ENCODE results near the gene TUBA1A.
"Not testable (repeated sequence)": the region's sequence is repeated elsewhere in the genome, so short reads cannot be mapped to it uniquely, and the experiment has no call there.

TUBA1A gene

GRCh38 chr12:49188916-49189367, at the start of gene TUBA1A:
Gene TUBA1A (minus strand): TSS chr12:49189080. CDS start chr12:49188979, 101 bp downstream.
- DNase-seq (ENCODE audit: low spot score): peak; percentile 98

DNA sequence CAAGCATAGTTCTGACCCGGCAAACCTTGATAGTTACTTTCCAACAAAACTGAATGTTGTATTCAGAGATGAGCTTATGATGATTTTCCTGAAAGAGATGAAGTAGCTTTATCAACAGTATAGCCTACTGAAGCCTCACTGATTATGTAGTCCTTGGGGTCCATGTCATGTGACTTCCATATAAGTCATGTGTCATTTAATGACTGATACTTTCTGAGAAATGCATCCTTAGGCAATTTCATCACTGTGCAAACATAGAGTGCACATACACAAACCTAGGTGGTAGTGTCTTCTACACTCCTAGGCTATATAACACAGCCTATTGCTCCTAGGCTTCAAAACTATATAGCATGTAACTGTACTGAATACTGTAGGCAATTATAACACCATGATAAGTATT, 47.5 kb upstream of the TUBA1A start:
- DNase-seq (ENCODE audit: low spot score): no peak

- no peak for DNase-seq (ENCODE audit: low spot score)
Observed at GRCh38 chr12:49233842-49234526, 45.1 kb upstream of the TUBA1A start.

GRCh38 chr12:49232940-49233841, 44.3 kb upstream of the TUBA1A start:
- DNase-seq (ENCODE audit: low spot score): no peak

GRCh38 chr12:49231878-49232655, 43.2 kb upstream of the TUBA1A start:
- no peak for DNase-seq (ENCODE audit: low spot score)

DNA sequence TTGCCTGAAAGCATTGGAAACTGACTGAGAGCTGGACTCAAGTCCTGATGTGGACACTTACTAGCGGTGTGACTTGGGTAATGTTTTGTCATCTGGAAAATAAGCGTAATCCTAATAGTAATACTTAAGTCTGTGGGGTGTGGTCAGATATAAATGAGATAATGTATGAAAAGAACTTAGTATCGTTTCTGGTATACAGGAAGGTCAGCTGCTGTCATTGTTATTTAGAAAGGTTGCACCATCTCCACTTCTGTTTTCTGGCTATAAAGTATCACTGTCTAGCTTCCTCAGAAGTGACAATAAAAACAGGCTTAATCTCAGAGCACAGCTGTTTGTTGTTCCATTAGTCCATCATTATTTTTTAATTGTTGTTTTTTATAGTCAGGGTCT, 41.9 kb upstream of the TUBA1A start:
- no peak for DNase-seq (ENCODE audit: low spot score)

- DNase-seq (ENCODE audit: low spot score): no peak
Observed at GRCh38 chr12:49230176-49230804, 41.4 kb upstream of the TUBA1A start.

DNA sequence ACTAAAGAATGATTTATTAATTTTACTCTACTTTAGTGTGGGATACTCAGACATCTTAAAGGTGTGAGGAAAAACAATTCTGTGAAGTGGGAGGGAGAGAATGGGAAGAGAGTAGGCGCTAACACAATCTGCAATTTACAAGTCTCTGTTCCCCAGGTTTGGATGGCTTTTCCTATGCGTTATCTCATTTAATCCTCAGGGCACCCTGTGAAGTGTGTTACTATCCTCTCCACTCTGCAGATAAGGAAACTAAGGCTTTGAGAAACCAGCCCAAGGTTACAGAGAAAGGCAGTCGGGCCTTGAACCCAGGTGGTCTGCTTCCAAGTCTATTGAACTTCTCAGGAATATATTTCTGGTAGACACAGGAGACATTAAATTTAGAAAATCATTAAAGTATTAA, 39.8 kb upstream of the TUBA1A start:
- no peak for DNase-seq (ENCODE audit: low spot score)

DNA sequence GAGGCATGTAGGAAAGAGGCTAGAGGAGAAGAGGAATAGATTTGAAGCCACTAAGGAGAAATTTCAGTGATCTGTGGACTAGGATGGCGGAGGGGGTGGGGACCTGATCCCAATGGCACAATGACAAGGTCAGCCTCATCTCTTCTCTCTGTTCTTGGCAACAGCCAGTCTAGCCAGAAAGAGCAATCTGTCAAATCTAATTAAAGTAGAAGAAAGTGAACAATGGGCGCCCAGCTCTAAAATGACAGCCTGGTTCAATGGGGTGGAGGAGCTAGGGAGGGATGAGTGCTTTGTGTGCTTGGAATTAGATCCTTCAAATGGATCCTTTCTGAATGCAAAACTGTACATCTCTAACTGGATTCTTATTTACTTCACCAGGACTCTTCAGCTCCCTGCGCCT, 38.8 kb upstream of the TUBA1A start:
- no peak for DNase-seq (ENCODE audit: low spot score)

GRCh38 chr12:49225576-49226166, 36.8 kb upstream of the TUBA1A start:
- no peak for DNase-seq (ENCODE audit: low spot score)

DNA sequence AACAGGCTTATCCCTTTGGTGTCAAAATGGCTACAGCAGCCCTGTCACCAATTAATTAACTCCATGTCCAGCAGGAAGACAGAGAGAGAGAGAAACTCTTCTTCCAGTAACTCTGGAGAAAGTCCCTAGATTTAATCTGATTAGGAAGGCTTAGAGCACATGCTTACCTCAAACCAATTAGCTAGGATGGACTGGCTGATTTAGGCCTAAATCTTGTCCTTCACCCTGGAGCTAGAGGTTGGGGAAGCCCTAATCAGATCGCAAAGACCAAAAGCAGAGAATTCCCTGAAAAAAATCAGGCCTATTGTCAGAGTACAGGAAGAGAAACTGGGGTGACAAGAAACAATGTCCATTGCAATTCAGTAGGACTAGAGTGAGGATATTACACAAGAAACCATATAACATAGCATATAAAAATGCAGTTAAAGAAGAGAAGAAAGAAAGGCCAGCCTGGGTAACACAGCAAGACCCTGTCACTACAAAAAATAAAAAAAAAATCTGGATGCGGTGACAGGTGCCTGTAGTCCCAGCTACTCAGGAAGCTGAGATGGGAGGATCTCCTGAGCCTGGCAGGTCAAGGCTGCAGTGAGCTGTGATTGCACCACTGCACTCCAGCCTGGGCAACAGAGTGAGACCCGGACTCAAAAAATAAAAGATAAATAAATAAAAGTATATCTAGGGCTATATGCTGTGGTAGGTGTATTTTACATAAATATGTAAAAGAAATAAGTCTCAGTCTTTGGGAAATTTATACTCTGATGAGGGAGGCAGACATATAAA, 34.9 kb upstream of the TUBA1A start:
- no peak for DNase-seq (ENCODE audit: low spot score)

- no peak for DNase-seq (ENCODE audit: low spot score)
Observed at GRCh38 chr12:49223122-49223521, 34.2 kb upstream of the TUBA1A start.

- DNase-seq (ENCODE audit: low spot score): no peak
Observed at GRCh38 chr12:49220972-49221371, 32.1 kb upstream of the TUBA1A start.

DNA sequence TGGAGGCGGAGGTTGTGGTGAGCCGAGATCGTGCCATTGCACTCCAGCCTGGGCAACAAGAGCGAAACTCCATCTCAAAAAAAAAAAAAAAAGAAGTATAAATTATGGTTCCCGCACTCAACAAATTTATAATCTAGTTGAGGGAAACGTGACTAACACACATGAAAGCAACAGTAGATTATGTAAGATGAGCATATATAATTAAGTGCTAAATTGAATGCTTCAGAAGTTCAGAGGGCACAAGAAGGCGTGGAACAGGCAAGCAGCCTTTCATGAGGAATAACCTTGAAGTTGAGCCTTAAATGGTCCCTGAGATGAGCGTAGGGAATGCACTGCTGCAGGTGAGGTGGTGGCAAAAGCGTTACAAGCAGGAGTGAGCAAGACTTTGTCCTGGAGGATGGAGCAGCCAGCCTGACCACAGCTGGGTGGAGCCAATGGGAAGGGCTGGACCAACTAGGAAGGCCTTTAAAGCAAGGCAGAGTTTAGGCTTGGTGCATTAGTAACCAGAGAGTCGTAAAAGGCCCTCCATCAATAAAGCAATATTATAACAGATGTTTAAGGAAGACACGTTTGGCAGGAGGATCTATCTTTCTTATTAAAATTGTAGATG, 30.6 kb upstream of the TUBA1A start:
- no peak for DNase-seq (ENCODE audit: low spot score)

- DNase-seq (ENCODE audit: low spot score): no peak
Observed at GRCh38 chr12:49212572-49212971, 23.7 kb upstream of the TUBA1A start.

- not testable (repeated sequence) for DNase-seq (ENCODE audit: low spot score)
Observed at GRCh38 chr12:49210703-49211102, 21.8 kb upstream of the TUBA1A start.

- DNase-seq (ENCODE audit: low spot score): no peak
Observed at GRCh38 chr12:49208676-49209075, 19.8 kb upstream of the TUBA1A start.

DNA sequence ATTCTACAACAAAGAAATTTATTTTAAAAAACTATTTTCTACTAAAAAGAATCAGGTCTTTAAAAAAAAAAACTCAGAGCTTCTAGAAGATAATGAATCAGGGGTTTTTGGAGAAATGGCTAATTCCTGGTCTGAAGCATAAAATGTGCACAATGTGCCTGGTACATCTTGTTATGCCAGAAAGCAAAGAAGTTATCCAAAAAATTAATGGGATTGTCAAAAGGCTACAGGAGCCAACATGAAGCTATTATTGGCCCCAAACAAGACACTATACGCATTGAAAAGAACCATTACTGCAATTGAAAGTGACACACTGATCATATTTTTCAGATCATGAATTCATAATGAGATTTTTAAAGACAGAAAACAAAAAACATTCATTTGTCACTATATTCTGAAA, 19.3 kb upstream of the TUBA1A start:
- DNase-seq (ENCODE audit: low spot score): no peak

DNA sequence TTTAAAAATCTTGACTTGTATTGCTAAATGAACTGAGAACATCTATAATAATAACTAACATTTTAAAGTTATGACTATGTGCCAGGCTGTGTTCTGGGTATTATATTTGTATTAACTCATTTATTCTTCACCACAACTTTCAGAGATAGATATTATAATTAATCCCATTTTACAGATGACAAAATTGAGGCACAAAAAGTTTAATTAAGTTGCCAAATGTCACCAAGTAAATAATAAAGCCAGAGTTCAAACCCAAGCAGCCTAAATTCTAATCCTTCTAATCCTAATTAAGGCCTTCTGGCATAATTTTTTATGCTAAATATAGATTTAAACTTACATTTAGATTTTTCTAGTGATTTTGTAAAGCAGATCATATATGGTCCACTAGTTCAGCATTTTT, 17.5 kb upstream of the TUBA1A start:
- no peak for DNase-seq (ENCODE audit: low spot score)

GRCh38 chr12:49201595-49202295, 12.9 kb upstream of the TUBA1A start:
- DNase-seq (ENCODE audit: low spot score): peak; percentile 22
